Measurements from ENCODE around the gene LRRC73. TPM values are rescaled to one million over a fixed set of nuclear protein-coding genes. Genes with fewer than 3 reads are reported as not detected.
"Not testable (repeated sequence)": the region's sequence is repeated elsewhere in the genome, so short reads cannot be mapped to it uniquely, and the experiment has no call there.

The LRRC73 gene, protein sequence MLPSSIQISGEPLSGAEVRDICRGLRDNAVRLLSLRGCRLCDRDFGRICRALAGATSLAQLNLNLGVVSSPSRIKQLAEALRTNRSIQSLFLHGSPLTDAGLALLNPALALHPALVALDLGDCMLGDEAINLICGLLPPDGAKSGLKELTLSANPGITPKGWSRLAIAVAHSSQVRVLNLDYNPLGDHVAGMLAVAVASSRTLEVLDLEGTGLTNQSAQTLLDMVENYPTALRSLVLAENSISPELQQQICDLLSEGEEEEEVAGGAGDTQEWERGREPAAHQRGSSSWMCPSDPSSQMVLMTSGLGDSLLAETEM
- 1.2 TPM for polyA plus RNA-seq (ENCODE audit: insufficient read length)
- long read RNA-seq, donor 1, partial matches to known transcripts: 0 of 2 reads
- long read RNA-seq, donor 1, other reads (novel, unspliced or antisense): 0 of 2 reads
- long read RNA-seq, donor 2, partial matches to known transcripts: 0 of 3 reads
- long read RNA-seq, donor 2, other reads (novel, unspliced or antisense): 0 of 3 reads
- long read RNA-seq, donor 3, partial matches to known transcripts: 0 of 1 reads
- long read RNA-seq, donor 3, other reads (novel, unspliced or antisense): 0 of 1 reads
- long read RNA-seq, donor 4: 0 reads
- long read RNA-seq, donor 5, partial matches to known transcripts: 0 of 3 reads
- long read RNA-seq, donor 5, other reads (novel, unspliced or antisense): 0 of 3 reads
- long read RNA-seq, donor 6, partial matches to known transcripts: 0 of 1 reads
- long read RNA-seq, donor 6, other reads (novel, unspliced or antisense): 0 of 1 reads
- long read RNA-seq, donor 7: 0 reads
- long read RNA-seq, donor 8, partial matches to known transcripts: 0 of 1 reads
- long read RNA-seq, donor 8, other reads (novel, unspliced or antisense): 0 of 1 reads

DNA sequence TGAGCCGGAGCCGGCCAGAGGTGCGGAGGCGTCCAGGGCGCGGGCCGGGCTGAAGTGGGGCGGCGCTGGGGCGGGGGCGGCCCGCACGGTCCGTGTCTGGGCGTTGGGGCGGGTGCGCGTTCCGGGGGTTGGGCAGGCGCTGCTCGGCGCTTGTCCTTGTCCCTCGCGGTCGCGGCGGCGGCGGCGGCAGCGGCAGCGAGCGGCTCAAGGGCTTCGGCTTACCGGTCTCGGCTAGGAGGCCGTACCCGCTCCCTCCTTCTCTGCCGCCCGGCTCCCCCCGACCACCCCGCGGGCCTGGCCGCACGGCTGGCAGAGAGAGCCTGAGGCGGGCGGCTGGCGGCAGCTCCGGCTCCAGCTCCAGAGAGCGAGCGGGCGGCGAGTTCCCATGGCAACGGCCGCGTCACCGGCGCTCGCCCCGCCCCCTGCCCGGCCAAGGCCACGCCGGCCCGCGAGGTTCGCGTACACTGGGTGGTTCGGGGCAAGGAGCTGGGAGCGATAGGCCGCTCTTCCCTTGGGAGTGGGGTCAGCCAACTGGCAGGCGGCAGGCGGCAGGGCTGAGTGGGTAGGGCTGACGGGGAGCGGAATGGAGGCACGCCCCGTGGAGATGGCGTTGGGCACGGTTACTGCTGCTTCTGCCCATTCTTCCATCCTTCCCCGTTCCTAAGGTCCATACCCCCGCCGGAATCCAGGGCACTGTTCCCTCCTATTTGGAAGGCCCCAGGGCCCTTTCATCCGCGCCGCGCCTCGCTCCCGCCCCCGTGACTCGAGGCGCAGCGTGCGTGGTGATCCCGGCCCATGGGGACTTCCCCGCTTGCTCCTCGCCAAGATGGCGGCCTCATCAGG, at the start of gene LRRC73:
Gene LRRC73 (minus strand): TSS at position 363 of the 843 bp plus-strand sequence. CDS start 561 bp downstream, outside the sequence.
- peak; percentile 71 for DNase-seq

DNA sequence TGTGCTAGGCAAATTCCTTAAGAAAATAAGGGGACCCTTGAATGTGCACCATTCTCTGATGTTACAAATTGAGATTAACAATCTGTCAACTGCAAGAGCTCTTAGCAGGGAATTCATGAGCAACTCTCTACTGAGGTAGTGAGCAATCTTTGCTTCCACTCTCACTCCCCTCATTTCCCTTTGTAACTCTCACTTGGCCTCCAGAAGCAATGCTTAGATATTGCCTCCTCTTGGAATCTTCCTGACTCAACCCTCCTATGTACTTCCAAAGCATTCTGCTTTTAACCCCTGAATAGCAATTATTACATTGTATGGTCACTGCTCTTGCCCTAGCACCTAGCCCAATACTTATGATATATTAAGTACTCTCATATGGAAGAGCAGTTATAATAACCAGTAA, 49.2 kb upstream of the LRRC73 start:
- DNase-seq: no peak

DNA sequence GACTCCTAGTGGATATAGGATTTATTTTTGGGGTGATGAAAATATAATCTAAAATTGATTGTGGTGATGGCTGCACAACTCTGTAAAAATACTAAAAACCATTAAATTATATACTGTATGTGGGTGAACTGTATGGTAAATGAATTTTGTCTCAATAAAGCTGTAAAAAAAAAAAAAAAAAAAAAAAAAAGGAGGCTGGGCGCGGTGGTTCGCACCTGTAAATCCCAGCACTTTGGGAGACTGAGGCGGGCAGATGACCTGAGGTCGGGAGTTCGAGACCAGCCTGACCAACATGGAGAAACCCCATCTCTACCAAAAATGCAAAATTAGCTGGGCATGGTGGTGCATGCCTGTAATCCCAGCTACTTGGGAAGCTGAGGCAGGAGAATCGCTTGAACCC, 47.5 kb upstream of the LRRC73 start:
- not testable (repeated sequence) for DNase-seq

DNA sequence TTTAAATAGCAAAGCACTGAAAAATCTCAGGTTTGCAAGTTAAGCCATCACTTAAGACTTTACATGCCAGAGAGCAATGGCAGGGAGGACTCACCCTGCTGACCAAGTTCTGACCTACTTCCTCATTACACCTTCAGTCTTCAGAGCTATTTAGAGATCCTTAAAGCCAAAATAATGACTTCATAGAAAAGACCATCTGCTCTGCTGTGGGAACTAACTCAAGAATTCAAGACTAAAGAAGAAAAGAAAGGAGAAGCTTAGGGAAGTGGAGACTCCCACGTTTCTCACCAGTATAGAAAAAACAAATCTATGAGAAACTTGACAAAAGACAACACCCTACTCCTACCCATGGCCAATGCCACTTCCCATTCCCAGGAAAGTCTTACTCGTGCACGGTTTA, 37.1 kb upstream of the LRRC73 start:
- DNase-seq: no peak

DNA sequence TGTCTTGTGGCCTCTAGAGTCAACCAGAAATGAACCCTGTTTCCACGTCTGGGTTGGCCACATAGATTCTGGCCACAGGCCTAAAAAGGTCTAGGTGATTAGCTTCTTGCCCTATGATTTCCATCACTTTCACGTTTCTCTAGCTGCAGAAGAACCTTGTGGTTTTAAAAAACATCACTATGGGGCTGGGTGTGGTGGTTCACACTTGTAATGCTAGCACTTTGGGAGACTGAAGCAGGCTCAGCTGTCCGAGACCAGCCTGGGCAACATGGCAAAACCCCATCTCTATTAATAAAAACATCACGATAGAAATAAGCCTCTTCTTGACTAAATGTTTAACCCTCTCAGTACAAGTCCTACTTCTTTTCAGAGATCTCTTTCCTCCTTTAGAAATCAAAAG, 34.3 kb upstream of the LRRC73 start:
- DNase-seq: no peak

DNA sequence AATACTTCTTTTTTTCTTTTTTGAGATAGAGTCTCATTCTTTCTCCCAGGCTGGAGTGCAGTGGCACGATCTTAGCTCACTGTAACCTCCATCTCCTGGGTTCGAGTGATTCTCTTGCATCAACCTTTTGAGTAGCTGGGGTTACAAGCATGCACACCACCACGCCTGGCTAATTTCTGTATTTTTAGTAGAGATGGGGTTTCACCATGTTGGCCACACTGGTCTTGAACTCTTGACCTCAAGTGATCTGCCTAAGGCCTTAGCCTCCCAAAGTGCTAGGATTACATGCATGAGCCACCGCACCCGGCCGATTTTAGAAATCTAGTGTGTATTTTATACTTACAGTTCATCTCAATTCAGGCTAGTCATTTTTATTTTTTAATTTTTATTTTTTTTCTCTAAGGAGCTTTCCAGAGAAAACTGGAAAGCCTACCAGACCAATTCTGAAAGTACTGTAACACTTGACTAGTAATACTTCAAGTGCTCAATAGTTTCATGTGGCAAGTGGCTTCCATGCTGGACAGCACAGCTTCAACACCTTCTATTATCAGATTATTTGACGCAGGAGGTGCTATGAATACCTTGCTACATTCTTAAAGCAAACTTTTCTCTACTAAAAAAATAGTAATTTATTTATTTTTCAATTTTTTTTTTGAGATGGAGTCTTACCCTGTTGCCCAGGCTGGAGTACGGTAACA, 31.8 kb upstream of the LRRC73 start:
- DNase-seq: no peak

DNA sequence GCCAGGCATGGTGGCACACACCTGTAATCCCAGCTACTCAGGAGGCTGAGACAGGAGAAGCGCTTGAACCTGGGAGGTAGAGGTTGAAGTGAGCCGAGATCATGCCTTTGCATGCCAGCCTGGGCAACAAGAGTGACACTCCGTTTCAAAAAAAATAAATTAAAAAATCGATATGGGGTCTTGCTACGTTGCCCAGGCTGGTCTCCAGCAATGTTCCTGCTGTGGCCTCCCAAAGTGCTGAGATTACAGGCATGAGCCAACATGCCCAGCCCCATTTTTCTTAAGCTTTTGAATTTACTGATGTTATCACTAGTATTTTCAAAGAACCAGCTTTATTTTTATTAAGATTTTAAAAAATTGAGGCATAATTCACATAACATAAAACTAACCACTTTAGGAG, 30.4 kb upstream of the LRRC73 start:
- no peak for DNase-seq

DNA sequence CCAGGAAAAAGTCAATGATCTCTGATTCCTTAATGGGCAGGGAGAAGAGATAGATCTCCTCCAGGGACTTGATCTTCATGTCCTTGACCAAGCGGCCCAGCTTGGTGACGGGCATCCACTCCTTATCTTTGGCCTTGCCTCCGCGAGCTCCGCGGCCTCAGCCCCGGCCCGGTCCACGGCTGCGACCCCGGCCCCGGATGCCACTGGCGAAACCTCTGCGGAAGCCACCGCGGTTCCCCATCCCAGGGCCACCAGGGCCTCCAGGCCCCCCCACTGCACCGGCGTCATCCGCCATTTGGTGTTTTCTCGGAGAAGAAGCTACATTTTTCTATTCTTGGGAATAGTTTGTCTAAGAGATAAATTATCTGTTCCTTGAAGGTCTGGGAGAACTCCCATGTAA, 29.3 kb upstream of the LRRC73 start:
- not testable (repeated sequence) for DNase-seq

DNA sequence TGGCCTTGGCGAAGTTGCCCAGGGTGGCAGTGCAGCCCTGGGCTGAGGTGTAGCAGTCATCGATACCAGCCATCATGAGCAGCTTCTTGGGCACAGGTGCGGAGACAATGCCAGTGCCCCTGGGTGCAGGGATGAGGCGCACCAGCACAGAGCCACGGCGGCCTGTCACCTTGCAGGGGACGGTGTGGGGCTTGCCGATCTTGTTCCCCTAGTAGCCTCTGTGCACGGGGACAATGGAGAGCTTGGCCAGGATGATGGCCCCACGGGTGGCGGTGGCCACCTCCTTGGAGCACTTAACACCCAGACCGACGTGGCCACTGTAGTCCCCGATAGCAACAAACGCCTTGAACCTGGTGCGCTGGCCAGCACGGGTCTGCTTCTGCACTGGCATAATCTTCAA, 28.8 kb upstream of the LRRC73 start:
- not testable (repeated sequence) for DNase-seq

DNA sequence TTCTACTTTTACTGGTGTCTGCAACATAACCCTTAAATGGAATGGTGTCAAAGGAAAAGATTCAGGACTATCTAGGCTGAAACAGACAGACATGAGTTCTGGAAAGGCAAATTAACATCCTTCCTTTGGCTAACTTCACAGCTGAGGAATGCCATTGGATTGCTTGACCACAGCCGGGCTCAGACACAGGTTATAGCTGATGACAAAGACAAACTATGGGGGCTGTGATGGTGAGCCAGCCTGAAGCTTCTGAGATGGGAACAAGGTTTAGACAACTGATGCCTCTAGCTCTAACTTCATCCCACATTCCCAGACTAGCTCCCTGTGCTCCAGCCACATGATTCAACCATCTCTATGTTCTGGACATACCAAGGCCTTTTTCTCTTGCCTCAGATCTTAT, 22.1 kb upstream of the LRRC73 start:
- no peak for DNase-seq

DNA sequence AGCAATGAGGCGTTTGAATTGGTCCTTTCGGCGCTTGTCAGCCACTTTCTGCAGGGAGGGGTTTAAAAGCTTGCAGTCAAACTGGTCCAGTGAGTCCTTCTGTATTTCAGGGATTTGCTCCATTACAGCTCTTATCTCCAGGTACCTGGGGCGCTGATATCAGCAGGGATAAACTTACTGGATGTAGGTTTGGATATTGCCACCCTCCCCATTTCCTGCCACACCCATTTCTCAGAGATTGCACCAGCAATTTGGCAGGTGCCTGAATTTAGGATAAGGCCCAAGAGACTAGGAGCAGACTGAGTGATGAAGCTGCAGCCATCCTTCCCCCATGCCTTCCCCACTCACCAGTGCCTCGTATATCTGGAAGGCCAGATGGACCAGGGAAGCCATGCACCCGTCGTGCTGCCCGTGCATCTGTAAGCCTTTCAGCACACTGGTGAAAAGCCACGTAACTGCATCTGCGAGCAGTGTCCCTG, 14.4 kb upstream of the LRRC73 start:
- no peak for DNase-seq

DNA sequence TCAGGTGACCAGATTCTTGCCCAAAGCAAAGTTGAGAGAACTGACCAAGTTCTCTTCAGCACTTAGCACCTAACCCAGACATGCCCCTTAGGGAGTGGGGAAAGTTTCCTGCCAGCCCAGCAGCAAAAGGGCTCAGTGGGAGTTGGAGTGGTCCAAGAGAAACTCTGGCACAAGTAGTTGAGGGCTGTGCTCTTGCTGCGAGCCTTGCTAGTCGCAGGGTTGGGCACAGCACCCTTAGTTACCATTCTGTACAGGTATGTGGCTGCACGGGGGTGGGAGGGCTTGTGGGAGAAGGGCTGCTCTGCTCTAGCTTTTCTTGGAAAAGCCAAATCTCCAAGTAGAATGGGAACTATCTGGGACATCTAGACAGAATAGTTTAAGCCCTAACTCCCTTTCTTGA, 13.1 kb upstream of the LRRC73 start:
- DNase-seq: no peak

DNA sequence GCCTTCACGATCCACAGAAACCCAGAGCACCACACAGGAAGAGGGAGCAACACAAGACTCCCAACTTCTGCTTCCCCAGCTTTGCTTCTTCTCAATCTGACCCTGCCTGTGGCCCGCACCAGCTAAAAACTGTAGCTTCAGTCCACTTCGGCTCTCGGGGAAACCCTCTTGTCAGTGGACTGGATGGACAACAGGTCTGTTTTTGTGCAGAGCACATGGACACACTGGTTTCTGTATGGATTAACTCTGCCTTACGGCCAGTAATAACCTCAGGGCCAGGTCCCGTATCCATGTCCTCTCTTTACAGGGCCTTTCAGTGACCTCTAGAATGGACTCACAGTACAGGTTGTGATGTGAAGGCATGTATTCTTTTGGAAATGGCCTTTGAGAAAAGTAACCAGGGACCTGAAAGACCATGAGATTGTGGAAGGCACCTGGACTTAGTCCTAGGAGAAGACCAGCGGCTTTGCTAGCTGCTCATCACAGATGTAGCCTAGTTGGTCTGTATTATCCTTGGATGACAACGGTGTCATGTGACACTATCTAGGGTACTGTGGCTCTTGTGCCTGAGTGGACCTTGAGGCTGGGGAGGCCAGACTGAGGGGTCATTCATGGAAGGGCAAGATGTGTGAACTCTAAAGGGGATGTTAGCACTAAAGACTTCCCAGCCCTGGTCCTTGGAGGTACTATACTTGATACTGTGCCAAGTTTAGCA, 12.6 kb upstream of the LRRC73 start:
- DNase-seq: no peak

DNA sequence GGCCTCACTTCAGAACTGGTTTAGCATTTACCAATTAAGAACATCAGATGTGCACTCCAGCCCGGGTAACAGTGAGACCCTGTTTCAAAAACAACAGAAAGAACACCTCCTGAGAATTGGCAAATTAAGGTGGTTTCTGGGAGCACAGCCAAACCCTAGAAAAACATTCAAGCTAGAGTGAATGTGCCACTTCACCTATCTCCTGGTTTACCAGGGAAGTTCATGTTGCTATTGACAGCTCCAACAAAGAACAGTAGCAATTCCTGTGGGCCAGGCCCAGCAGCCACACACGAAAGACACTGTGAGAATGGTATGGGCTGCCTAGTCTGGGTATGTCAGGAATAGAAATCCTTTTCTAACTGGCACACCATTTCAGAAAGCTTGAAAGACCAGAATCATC, 11.7 kb upstream of the LRRC73 start:
- DNase-seq: no peak

DNA sequence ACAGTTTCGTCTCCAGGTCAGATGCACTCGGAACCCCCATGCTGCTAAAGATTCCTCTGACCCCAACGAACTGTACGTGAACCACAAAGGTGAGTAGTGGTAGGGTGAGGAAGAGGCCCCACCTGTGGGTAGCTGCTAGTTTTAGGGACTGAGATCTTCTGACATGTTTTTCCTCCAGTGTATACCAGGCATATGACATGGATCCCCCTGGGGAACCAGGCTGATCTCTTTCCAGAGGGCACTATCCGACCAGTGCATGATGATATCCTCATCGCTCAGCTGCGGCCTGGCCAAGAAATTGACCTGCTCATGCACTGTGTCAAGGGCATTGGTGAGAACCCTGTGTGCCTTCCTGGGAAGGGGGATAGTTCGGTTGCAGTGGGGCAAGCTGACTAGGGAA, 10.0 kb upstream of the LRRC73 start:
- no peak for DNase-seq

DNA sequence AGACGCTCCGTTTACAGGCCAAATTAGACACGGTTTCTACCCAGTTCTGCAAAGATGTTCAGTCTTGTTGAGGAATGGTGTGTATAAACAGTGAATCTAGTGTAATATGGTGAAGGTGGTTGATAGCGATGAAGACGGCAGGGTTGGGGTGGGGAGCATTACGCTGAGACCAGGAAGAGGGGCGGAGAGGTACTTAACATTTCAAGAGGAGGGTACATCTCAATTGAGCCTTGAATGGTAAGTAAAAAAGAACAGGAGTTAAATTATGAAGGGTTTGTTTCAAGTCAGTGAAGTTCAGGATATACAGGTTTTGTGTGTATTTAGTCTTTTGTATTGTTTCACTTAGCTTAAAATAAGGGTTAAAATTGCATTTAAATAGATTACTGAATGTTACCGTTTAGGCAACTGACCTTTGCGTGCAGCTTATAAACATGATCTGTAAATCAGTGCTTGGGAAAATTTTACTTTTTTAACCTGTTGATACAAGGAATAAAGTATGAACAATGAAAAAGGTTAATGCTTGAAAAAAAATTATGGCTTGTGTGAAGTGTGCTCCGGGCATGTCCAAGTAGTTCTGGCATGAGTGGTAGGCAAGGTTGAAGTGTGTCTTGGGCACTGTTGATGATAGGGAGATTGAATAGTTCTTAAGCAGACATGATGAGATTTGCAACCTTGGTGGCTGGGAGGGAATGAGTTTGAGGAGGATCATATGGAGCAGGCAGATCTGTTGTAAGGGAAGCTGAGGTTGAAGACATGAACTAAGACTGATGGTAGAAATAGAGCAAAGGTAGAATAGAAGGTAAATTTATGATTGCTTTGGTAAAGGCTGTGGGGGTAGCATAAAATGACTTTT, 7.6 kb upstream of the LRRC73 start:
- DNase-seq: no peak

DNA sequence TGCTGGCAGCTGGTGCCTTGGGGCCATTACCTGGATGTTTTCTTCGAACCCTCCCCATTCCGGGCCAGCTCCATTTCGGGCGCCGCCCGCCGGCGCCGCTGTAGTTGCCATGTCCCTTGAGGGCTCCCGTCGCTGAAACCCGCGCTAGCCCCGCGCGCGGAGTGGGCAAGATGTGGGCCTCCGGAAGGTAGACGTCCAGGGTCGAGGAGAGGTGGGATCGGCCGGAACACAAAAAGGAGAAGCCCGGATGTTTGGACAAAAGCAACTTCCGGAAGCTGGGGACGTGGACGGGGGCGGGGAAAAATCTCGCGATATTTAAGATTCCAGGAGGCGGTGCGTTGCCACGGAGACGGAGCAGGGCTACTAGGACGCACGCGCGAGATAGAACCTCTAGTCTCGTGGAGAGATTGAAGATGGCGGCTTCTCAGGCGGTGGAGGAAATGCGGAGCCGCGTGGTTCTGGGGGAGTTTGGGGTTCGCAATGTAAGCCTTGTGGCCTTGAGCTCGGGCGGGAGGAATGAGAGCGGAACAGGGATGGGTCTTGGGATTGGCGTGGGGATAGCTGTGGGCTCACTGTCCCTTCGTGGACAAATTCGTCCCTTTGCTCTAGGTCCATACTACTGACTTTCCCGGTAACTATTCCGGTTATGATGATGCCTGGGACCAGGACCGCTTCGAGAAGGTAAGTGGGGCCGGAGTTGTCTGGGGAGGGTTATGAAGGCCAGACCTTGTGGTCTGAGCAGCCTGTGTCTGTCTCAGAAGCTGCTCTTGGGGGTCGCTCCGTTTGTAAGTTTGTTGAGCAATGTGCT, 6.8 kb upstream of the LRRC73 start, which contains the start of the genes POLR1C and YIPF3:
Gene POLR1C (plus strand): TSS at position 393 of the 808 bp plus-strand sequence. CDS start 21 bp downstream, at position 414.
Gene YIPF3 (minus strand): TSS at position 230 of the 808 bp plus-strand sequence. CDS start 119 bp downstream, at position 111.
- DNase-seq: peak; percentile 99

DNA sequence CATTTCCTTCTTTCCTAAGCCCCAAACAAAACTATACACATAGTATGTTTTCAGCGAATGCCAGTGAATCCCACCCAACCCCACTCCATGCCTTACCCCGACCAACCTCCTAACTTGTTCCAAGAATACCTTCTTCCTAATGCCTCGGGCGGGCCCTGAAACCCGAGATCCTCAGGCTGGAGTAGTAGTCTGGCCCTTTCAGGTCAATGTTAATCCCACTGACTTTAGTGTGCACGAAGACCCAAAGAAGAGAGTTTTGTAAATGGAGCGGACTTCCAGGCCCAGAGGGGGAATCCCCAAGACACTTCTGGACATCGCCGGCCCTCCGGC, 6.2 kb upstream of the LRRC73 start:
- no peak for DNase-seq

DNA sequence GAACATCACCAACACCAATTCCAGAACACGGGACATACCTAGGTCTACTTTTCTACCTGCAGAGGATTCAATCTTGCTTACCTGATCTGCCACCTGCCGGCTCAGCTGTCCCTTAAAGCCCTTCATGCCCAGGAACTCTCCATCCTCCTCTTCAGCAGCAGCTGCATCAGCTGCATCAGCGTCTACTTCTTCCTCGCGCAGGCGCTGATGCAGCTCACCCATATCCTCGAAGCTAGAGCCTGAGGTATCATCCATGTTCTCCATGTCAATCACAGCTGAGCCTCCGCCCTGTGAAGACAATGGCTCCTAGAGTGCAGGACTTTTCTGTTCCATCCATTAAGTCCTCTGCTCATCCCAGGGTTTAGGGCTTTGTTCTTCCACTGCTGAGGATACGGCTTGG, 5.7 kb upstream of the LRRC73 start:
- no peak for DNase-seq

Data from left kidney (tissue), 8 donors.